HG03432 (cell line): ENCODE results near the gene COA1.
"Not testable (repeated sequence)": the region's sequence is repeated elsewhere in the genome, so short reads cannot be mapped to it uniquely, and the experiment has no call there.

Experiments
- ATAC-seq: cut with Tn5 transposase; IDR thresholded peaks from one replicate; pipeline ENCODE4 v1.9.1; 2021; ENCODE audit warnings: mild to moderate bottlenecking, moderate library complexity; ENCODE audit not compliant: unreplicated experiment

Gene COA1

GRCh38 chr7:43758822-43759683 is 29.7 kb upstream of the COA1 start:
- peak; percentile 66 for ATAC-seq

DNA sequence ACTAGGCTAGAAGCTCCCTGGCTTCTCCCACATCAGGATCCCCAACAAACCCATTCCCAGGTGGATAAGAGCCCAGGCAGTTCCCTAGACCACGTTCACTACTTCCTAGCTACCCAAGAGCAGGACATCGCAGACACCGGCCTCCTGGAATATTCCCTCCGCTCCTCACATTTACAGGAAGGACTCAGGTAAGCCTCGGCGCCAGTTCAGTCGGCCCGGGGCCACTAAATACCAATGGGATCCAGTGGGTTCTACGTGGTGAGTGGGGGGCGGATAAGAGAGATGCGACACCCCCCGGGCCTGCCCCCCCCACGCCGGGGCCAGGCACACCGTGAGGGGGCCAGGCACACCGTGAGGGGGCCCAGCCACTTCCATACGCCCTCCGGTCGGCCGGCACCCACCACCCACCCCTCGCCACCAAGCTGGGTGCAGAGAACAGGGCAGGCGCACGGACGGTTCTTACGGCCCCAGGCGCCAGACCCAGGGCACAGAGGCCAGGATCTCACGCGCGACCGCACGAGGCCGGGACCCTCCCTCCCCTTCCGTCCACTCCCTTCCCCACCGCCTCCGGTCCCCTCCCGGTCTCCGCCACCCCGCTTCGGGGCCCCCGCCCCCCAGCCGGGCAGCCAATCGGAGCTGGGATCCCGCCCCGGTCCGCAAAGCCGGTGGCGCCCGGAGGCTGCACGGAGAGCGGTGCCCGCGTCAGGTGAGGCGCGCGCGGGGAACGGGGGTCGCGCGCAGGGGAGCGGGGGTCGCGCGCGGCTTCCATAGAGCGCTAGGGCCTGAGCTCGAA is 28.9 kb upstream of the COA1 start, which contains the start of gene BLVRA:
BLVRA (plus strand) TSS at position 652 of the 793 bp plus-strand sequence. CDS start 12,479 bp downstream, outside the sequence.
- peak; percentile 78 for ATAC-seq

DNA sequence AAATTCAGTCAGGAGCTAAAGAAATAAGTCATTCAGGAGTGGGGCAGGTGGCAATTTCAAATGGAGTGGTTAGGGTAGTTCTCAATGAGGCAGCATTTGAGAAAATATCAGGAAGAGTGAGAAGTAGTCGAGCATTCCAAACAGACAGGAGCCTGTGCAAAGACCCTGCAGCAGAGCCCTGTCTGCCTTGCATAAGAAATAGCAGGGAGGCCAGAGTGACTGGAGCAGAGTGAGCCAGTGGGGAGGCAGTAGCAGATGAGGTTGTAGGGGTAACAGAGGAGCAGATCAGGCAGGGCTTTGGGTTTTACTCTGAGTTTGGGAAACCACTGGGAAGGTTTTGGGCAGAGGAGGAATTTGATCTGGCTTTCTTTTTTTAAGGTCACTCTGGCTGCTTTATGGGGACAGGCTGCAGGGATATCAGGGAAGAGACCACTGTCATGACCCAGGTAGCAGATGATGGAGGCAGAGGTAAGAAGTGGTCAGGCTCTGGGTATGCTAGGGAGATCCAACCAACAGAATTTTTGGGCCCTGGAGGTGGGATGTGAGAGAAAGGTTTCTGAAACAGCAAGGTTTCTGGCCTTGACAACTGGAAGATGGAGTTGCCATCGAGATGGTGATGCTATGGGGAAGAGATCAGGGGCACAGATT is 27.9 kb upstream of the COA1 start:
- no peak for ATAC-seq

GRCh38 chr7:43756368-43757072 is 27.2 kb upstream of the COA1 start:
- no peak for ATAC-seq

GRCh38 chr7:43754596-43754995 is 25.3 kb upstream of the COA1 start:
- no peak for ATAC-seq

GRCh38 chr7:43753843-43754242 is 24.5 kb upstream of the COA1 start:
- ATAC-seq: no peak

DNA sequence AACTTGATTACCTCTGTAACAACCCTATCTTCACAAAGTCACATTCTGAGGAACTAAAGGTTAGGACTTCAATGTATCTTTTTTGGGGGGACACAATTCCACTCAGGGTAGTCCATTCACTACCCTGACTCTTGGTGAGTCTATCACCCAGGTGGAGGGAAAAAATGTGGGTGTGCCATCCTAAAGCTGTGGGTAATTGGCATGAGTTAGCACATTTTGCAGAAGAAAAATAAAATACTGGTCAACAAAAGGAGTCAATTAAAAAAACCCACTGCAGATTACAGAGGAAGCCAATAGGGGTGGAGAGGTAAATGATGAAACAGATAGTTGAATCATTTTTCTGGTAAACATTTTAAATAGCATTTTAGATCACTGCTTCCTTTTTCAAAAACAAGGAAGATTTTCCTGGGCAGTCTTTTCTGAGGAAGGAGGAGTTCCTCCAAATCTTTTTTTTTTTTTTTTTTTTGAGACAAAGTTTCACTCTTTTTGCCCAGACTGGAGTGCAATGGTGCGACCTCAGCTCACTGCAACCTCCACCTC is 24.0 kb upstream of the COA1 start:
- no peak for ATAC-seq

- no peak for ATAC-seq
Measured at GRCh38 chr7:43752411-43752810, 23.1 kb upstream of the COA1 start.

- no peak for ATAC-seq
Measured at GRCh38 chr7:43750016-43750887, 20.9 kb upstream of the COA1 start.

DNA sequence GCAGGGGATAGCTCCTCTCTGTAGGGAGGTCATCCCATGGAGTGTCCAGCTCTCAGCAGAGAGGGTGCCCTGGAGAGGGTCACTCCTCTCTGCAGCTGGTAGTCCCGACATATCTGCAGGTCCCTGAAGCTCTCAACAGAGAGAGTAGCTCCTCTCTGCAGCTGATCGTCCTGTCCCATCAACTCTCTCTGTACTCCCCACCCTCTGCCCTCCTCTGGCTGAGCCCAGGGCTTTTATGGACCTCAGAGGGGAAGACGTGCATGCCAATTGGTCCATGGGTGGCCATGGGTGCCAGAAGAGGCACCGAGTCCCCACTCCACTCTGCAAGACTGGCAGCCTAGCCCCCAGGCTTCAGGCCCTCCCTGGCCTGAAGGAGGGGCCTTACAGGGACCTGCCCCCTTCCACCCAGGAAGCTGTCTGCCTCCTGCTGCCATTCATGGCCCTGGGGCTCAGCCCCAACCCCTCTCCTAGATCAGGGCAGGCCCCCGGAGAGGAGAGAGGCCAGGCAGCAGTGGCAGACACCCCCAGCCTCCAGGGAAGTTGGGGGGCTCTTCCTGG is 20.1 kb upstream of the COA1 start:
- ATAC-seq: no peak

GRCh38 chr7:43747328-43748105 is 18.2 kb upstream of the COA1 start:
- ATAC-seq: no peak

DNA sequence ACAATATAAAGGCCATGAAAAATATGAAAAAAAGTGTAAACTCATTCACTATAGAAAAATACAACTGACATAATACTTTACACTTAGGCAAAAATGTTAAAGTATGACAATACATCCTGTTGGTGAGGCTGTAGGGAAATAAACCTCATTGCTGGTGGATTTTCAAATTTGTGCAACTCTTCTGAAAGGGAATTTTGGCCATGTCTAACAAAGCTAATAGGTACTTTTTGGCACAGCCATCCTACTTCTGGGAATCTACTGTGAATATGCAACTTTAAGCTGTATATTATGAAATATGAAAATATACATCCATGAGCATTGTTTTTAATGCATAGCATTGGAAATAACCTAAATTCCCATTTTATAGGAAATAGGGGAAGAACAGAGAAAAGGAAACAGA is 13.4 kb upstream of the COA1 start:
- ATAC-seq: no peak

DNA sequence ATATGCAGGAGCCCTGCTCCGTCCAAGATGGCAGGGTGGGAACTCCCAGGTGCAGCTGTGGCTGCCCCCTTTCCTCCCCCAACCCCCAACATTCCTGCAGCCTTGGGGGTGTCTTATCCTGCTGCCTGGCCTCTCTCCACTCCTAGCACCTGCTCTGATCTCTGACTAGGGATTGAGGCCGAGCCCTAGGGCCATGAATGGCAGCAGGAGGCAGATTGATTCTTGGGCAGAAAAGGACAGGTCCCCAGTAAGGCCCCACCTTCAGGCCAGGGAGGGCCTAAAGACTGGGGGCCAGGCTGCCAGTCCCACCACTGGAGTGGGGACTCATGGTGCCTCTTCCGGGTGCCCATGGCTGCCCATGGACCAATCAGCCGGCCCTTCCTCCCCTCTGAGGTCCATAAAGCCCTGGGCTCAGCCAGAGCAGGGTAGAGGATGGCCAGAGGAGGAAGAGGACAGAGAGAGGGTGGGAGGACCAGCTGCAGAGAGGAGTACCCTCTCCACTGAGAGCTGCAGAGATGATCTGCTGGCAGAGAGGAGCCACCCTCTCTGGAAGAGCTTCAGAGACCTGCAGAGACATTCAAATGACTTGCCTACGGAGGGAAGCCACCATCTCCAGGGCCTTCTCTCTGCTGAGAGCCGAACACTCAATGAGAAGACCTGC is 8.3 kb upstream of the COA1 start:
- ATAC-seq: no peak

- ATAC-seq: peak; percentile 78
Measured at GRCh38 chr7:43735802-43736603, 6.7 kb upstream of the COA1 start.

DNA sequence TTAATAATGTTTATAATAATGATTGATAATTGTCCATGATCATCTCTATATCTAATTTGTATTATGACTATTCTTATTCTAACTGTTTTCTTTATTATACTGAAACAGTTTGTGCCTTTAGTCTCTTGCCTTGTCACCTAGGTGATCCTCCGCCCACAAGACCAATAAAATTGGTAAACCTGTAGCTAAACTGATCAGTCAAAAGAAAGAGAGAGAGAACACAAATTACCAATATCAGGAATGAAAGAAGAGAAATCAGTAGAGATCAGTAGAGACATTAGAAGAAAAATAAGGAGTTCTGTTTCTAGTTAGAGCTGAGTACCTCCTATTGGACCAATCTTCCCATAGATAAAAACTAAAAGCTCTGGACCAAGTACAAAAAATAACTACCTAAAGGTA is 6.1 kb upstream of the COA1 start:
- ATAC-seq: peak; percentile 38

DNA sequence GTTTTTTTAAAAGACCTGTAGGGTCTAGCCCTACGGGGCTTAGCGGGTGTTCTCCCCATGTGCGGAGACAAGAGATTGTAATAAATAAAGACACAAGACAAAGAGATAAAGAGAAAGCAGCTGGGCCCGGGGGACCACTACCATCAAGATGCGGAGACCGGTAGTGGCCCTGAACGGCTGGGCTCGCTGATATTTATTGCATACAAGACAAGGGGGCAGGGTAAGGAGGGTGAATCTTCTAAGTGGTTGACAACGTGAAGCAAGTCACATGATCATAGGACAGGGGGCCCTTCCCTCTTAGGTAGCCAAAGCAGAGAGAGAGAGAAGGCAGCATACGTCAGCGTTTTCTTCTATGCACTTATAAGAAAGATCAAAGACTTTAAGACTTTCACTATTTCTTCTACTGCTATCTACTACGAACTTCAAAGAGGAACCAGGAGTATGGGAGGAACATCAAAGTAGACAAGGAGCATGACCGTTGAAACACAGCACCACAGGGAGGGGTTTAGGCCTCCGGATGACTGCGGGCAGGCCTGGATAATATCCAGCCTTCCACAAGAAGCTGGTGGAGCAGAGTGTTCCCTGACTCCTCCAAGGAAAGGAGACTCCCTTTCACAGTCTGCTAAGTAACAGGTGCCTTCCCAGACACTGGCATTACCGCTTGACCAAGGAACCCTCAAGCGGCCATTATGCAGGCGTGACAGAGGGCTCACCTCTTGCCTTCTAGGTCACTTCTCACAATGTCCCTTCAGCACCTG is 5.4 kb upstream of the COA1 start:
- ATAC-seq: not testable (repeated sequence)
